UCSD-AML1 (cell line): ENCODE measurements around the gene KRTAP3-2.

Source experiments
- DNase-seq: peaks from one replicate; lab custom pipeline; 2025; ENCODE audit not compliant: unreplicated experiment; lab: John Stamatoyannopoulos, UW

The KRTAP3-2 gene

GRCh38 chr17:40974366-40974765, 25.3 kb downstream of the KRTAP3-2 start:
- no peak for DNase-seq

- DNase-seq, result no peak
Measured at GRCh38 chr17:40967582-40967981, 32.1 kb downstream of the KRTAP3-2 start.

GRCh38 chr17:40966848-40967247, 32.9 kb downstream of the KRTAP3-2 start, which contains the start of gene KRT39:
KRT39 (minus strand) TSS chr17:40966948; CDS start chr17:40966856, 92 bp downstream.
- no peak for DNase-seq

- DNase-seq, result no peak
Measured at GRCh38 chr17:40963838-40964237, 35.9 kb downstream of the KRTAP3-2 start.

- no peak for DNase-seq
Measured at GRCh38 chr17:40962059-40962561, 37.6 kb downstream of the KRTAP3-2 start.

GRCh38 chr17:40961591-40961990, 38.1 kb downstream of the KRTAP3-2 start:
- no peak for DNase-seq

- no peak for DNase-seq
Measured at GRCh38 chr17:40960144-40960543, 39.6 kb downstream of the KRTAP3-2 start.

GRCh38 chr17:40958086-40958953, 41.4 kb downstream of the KRTAP3-2 start:
- no peak for DNase-seq

GRCh38 chr17:40956401-40957254, 43.1 kb downstream of the KRTAP3-2 start:
- DNase-seq, result no peak

GRCh38 chr17:40953881-40954280, 45.8 kb downstream of the KRTAP3-2 start:
- no peak for DNase-seq

GRCh38 chr17:40952661-40953060, 47.0 kb downstream of the KRTAP3-2 start:
- no peak for DNase-seq

GRCh38 chr17:40952154-40952553, 47.6 kb downstream of the KRTAP3-2 start:
- DNase-seq, result no peak

GRCh38 chr17:40951011-40951622, 48.6 kb downstream of the KRTAP3-2 start:
- DNase-seq, result no peak

GRCh38 chr17:40950176-40950575, 49.5 kb downstream of the KRTAP3-2 start:
- no peak for DNase-seq

GRCh38 chr17:40949418-40949817, 50.3 kb downstream of the KRTAP3-2 start:
- no peak for DNase-seq
